A673 (cell line): ENCODE data around the gene SLC44A3.

ENCODE experiments used
- CTCF ChIP-seq: fragments of 300-800, 200-600 bp; sonication (generic); conservative IDR thresholded peaks from 2 replicates; pipeline ENCODE4 v1.5.1; 2017; ENCODE audit warnings: low read depth, mild to moderate bottlenecking, antibody characterized with exemption, low read length, moderate library complexity, mixed read lengths
- EZH2 ChIP-seq: fragments of 200-600 bp; sonication (generic); IDR thresholded peaks from 2 replicates; pipeline ENCODE4 v1.6.1; 2017; ENCODE audit warnings: borderline replicate concordance, low read depth, mild to moderate bottlenecking, mixed read lengths, antibody characterized with exemption, low read length; ENCODE audit not compliant: poor library complexity, severe bottlenecking

GRCh38 chr1:94816030-94816429 is 4.1 kb upstream of the SLC44A3 start:
- TF ChIP-seq CTCF (no peak), EZH2 (no peak)
